Activated T-cell treated with anti-CD3 and anti-CD28 coated beads, Interleukin-2, amount 50 U/mL, for 4 hours (primary cell): ENCODE measurements around the gene LZIC. TPM values are rescaled to one million over a fixed set of nuclear protein-coding genes. Genes with fewer than 3 reads are reported as not detected.
"Not testable (repeated sequence)": the region's sequence is repeated elsewhere in the genome, so short reads cannot be mapped to it uniquely, and the experiment has no call there.

ENCODE experiments used
- ATAC-seq, 2 donors: fragments of 200-7000 bp; cut with Tn5 transposase; one replicate each; pipeline ENCODE4 v1.10.0; 2021
- DNase-seq: peaks from one replicate; pipeline ENCODE4 v3.0.0-alpha.2; 2020
- H3K27me3 Mint-ChIP-seq: one replicate; pipeline ENCODE4 v1.8.0; 2021; ENCODE audit warnings: low read depth, mixed read lengths
- H3K36me3 Mint-ChIP-seq: one replicate; pipeline ENCODE4 v1.8.0; 2022; ENCODE audit warnings: mixed read lengths; ENCODE audit not compliant: insufficient read depth
- H3K4me1 Mint-ChIP-seq: one replicate; pipeline ENCODE4 v1.8.0; 2021; ENCODE audit warnings: low read depth, mixed read lengths
- H3K4me3 Mint-ChIP-seq: one replicate; pipeline ENCODE4 v1.8.0; 2021; ENCODE audit warnings: mild to moderate bottlenecking, moderate library complexity, mixed read lengths
- H3K9me3 Mint-ChIP-seq: one replicate; pipeline ENCODE4 v1.8.0; 2021; ENCODE audit warnings: mixed read lengths
- total RNA-seq, 3 donors: library from RNA; stranded (reverse); gene quantifications; one replicate each; pipeline ENCODE4 v1.2.1, GENCODE V29; 2021

LZIC gene
- total RNA-seq, 3 donors from 2014 or later, result 31.4 to 35.5 (median 35.5) TPM

GRCh38 chr1:9922342-9922741 is 20.8 kb downstream of the LZIC start:
- ATAC-seq (no peak), DNase-seq (no peak)
- no peaks in the 10 kb centered on the region for H3K36me3 Mint-ChIP-seq
- no peaks in the 10 kb centered on the region for H3K27me3 Mint-ChIP-seq
- no peaks in the 10 kb centered on the region for H3K9me3 Mint-ChIP-seq
- H3K4me1 Mint-ChIP-seq, result no peaks in the 10 kb centered on the region
- no peak overlapping the region for H3K4me3 Mint-ChIP-seq

- Mint-ChIP-seq H3K36me3 (no peaks in the 10 kb centered on the region), H3K4me3 (no peak overlapping the region), H3K9me3 (no peaks in the 10 kb centered on the region), H3K27me3 (no peaks in the 10 kb centered on the region), H3K4me1 (no peaks in the 10 kb centered on the region)
- ATAC-seq, result no peak
- DNase-seq, result no peak
Measured at GRCh38 chr1:9920606-9921005, 22.6 kb downstream of the LZIC start.

- Mint-ChIP-seq H3K27me3 (no peaks in the 10 kb centered on the region), H3K4me3 (no peak overlapping the region), H3K9me3 (no peaks in the 10 kb centered on the region), H3K4me1 (no peaks in the 10 kb centered on the region), H3K36me3 (no peaks in the 10 kb centered on the region)
- no peak for DNase-seq
- ATAC-seq, result no peak
Measured at GRCh38 chr1:9917901-9918300, 25.3 kb downstream of the LZIC start.

- not testable (repeated sequence) for H3K4me1 Mint-ChIP-seq, H3K27me3 Mint-ChIP-seq, H3K4me3 Mint-ChIP-seq, ATAC-seq, DNase-seq, H3K9me3 Mint-ChIP-seq, H3K36me3 Mint-ChIP-seq
Measured at GRCh38 chr1:9917495-9917894, 25.7 kb downstream of the LZIC start.

- no peak for DNase-seq
- no peaks in the 10 kb centered on the region for H3K36me3 Mint-ChIP-seq
- no peaks in the 10 kb centered on the region for H3K9me3 Mint-ChIP-seq
- H3K27me3 Mint-ChIP-seq, result no peaks in the 10 kb centered on the region
- no peak overlapping the region for H3K4me3 Mint-ChIP-seq
- ATAC-seq, result no peak
- peaks cover 5% of the 10 kb centered on the region for H3K4me1 Mint-ChIP-seq
Measured at GRCh38 chr1:9916452-9916851, 26.7 kb downstream of the LZIC start.

- no peak overlapping the region for H3K4me3 Mint-ChIP-seq
- H3K27me3 Mint-ChIP-seq, result no peaks in the 10 kb centered on the region
- H3K36me3 Mint-ChIP-seq, result no peaks in the 10 kb centered on the region
- no peaks in the 10 kb centered on the region for H3K9me3 Mint-ChIP-seq
- DNase-seq (no peak), ATAC-seq (no peak)
- H3K4me1 Mint-ChIP-seq, result peaks cover 13% of the 10 kb centered on the region
Measured at GRCh38 chr1:9914610-9914937, 28.6 kb downstream of the LZIC start.

GRCh38 chr1:9912264-9912936 is 30.8 kb downstream of the LZIC start:
- DNase-seq (no peak), ATAC-seq (no peak)
- Mint-ChIP-seq H3K4me1 (peaks cover 28% of the 10 kb centered on the region), H3K4me3 (peak overlapping the region; percentile 51), H3K9me3 (no peaks in the 10 kb centered on the region), H3K27me3 (no peaks in the 10 kb centered on the region), H3K36me3 (no peaks in the 10 kb centered on the region)

- Mint-ChIP-seq H3K4me1 (peaks cover 28% of the 10 kb centered on the region), H3K4me3 (peak overlapping the region; percentile 93), H3K9me3 (no peaks in the 10 kb centered on the region), H3K36me3 (no peaks in the 10 kb centered on the region), H3K27me3 (no peaks in the 10 kb centered on the region)
- peak; percentile 95 to 96 for ATAC-seq
- peak; percentile 100 for DNase-seq
Measured at GRCh38 chr1:9910423-9911178, 32.6 kb downstream of the LZIC start.

- H3K36me3 Mint-ChIP-seq, result no peaks in the 10 kb centered on the region
- H3K4me1 Mint-ChIP-seq, result peaks cover 31% of the 10 kb centered on the region
- DNase-seq (no peak), ATAC-seq (peak; percentile 83 to 88)
- H3K27me3 Mint-ChIP-seq, result no peaks in the 10 kb centered on the region
- H3K4me3 Mint-ChIP-seq, result peak within 1 kb of the TSS; percentile 93
- H3K9me3 Mint-ChIP-seq, result no peaks in the 10 kb centered on the region
Measured at GRCh38 chr1:9910076-9910422, 33.1 kb downstream of the LZIC start, which contains the start of gene CTNNBIP1. CTNNBIP1 (minus strand) TSS chr1:9910269; CDS start chr1:9872064, 38,205 bp downstream.

- Mint-ChIP-seq H3K36me3 (no peaks in the 10 kb centered on the region), H3K4me3 (peak overlapping the region; percentile 89), H3K4me1 (peaks cover 37% of the 10 kb centered on the region), H3K9me3 (no peaks in the 10 kb centered on the region), H3K27me3 (no peaks in the 10 kb centered on the region)
- ATAC-seq (no peak), DNase-seq (peak; percentile 13)
Measured at GRCh38 chr1:9909234-9910046, 33.8 kb downstream of the LZIC start.

- H3K27me3 Mint-ChIP-seq, result no peaks in the 10 kb centered on the region
- no peaks in the 10 kb centered on the region for H3K36me3 Mint-ChIP-seq
- ATAC-seq (no peak), DNase-seq (no peak)
- peaks cover 41% of the 10 kb centered on the region for H3K4me1 Mint-ChIP-seq
- H3K9me3 Mint-ChIP-seq, result no peaks in the 10 kb centered on the region
- peak overlapping the region; percentile 89 for H3K4me3 Mint-ChIP-seq
Measured at GRCh38 chr1:9908871-9909233, 34.3 kb downstream of the LZIC start.

GRCh38 chr1:9907441-9907840 is 35.8 kb downstream of the LZIC start:
- Mint-ChIP-seq H3K4me1 (peaks cover 44% of the 10 kb centered on the region), H3K9me3 (no peaks in the 10 kb centered on the region), H3K4me3 (no peak overlapping the region), H3K36me3 (no peaks in the 10 kb centered on the region), H3K27me3 (no peaks in the 10 kb centered on the region)
- ATAC-seq (no peak), DNase-seq (no peak)

GRCh38 chr1:9906466-9906865 is 36.7 kb downstream of the LZIC start:
- DNase-seq, result no peak
- Mint-ChIP-seq H3K36me3 (no peaks in the 10 kb centered on the region), H3K4me1 (peaks cover 39% of the 10 kb centered on the region)

GRCh38 chr1:9905010-9905409 is 38.2 kb downstream of the LZIC start:
- H3K9me3 Mint-ChIP-seq, result no peaks in the 10 kb centered on the region
- DNase-seq, result no peak
- no peak for ATAC-seq
- no peaks in the 10 kb centered on the region for H3K36me3 Mint-ChIP-seq
- no peaks in the 10 kb centered on the region for H3K27me3 Mint-ChIP-seq
- peaks cover 42% of the 10 kb centered on the region for H3K4me1 Mint-ChIP-seq
- H3K4me3 Mint-ChIP-seq, result no peak overlapping the region

More at GRCh38 chr1:9906466-9906865, 36.7 kb downstream of the LZIC start:
- no peaks in the 10 kb centered on the region for H3K9me3 Mint-ChIP-seq
- no peak for ATAC-seq
- H3K27me3 Mint-ChIP-seq, result no peaks in the 10 kb centered on the region
- H3K4me3 Mint-ChIP-seq, result no peak overlapping the region
